K562 (cell line): ENCODE results near the gene HSPB7. TPM values are rescaled to one million over a fixed set of nuclear protein-coding genes. Genes with fewer than 3 reads are reported as not detected.

Source experiments
- CHD2 ChIP-seq: IDR thresholded peaks from 2 replicates; pipeline ENCODE4 v1.6.1; 2011; ENCODE audit warnings: low read depth, low read length
- CREBBP ChIP-seq: IDR thresholded peaks from one replicate; pipeline ENCODE4 v1.6.1; 2012; ENCODE audit warnings: low read depth, mild to moderate bottlenecking, control low read depth, inconsistent platforms, low read length
- DACH1 ChIP-seq: fragments of 450-650 bp; IDR thresholded peaks from 2 replicates; pipeline ENCODE4 v1.6.1; 2018; ENCODE audit not compliant: partially characterized antibody
- GABPA ChIP-seq: fragments of 200-800 bp; sonication (Bioruptor generic); conservative IDR thresholded peaks from 2 replicates; pipeline ENCODE4 v1.6.1; 2016; ENCODE audit warnings: low read depth, missing genetic modification characterization, missing compliant biosample characterization
- GABPB1 ChIP-seq: sonication (generic); formaldehyde crosslinking; IDR thresholded peaks from 2 replicates; pipeline ENCODE4 v1.8.0; 2022; ENCODE audit warnings: mild to moderate bottlenecking, missing genetic modification reagents
- MTA2 ChIP-seq: fragments of 450-650 bp; IDR thresholded peaks from 2 replicates; pipeline ENCODE4 v1.6.1; 2016; ENCODE audit warnings: low read depth
- MTF1 ChIP-seq: fragments of 250-450 bp; sonication (Bioruptor Pico); IDR thresholded peaks from 2 replicates; pipeline ENCODE4 v1.9.0; 2021; ENCODE audit warnings: moderate library complexity, mild to moderate bottlenecking, inconsistent platforms, borderline replicate concordance
- MYNN ChIP-seq, 2 experiments: sonication (generic); formaldehyde crosslinking in 1 of 2; IDR thresholded peaks; 2 replicates each; pipeline versions ENCODE4 v1.5.0 to v1.6.1; 2016 to 2020; ENCODE audit warnings: antibody characterized with exemption in 1 of 2, missing genetic modification reagents in 1 of 2
- SMAD3 ChIP-seq: fragments of 450-650 bp; formaldehyde crosslinking; conservative IDR thresholded peaks from 2 replicates; pipeline ENCODE4 v1.4.0; 2020; ENCODE audit warnings: mild to moderate bottlenecking
- SMAD4 ChIP-seq: fragments of 250-450 bp; sonication (Bioruptor Pico); conservative IDR thresholded peaks from 2 replicates; pipeline ENCODE4 v1.8.0; 2021; ENCODE audit warnings: inconsistent platforms, mild to moderate bottlenecking, moderate library complexity
- SP2 ChIP-seq: IDR thresholded peaks from 2 replicates; pipeline ENCODE4 v1.6.1; 2011; ENCODE audit warnings: mild to moderate bottlenecking, low read depth, low read length, moderate library complexity; ENCODE audit not compliant: poor library complexity, severe bottlenecking; ENCODE audit errors: extremely low read depth
- STAT5A ChIP-seq: IDR thresholded peaks from 2 replicates; pipeline ENCODE4 v1.6.1; 2012; ENCODE audit warnings: low read length, inconsistent platforms, borderline replicate concordance
- TAF9B ChIP-seq: fragments of 450-650 bp; IDR thresholded peaks from 2 replicates; pipeline ENCODE4 v1.6.1; 2018; ENCODE audit warnings: mild to moderate bottlenecking; ENCODE audit not compliant: partially characterized antibody
- TEAD4 ChIP-seq, 2 experiments: sonication (generic) in 1 of 2; formaldehyde crosslinking in 1 of 2; IDR thresholded peaks; 2 replicates each; pipeline versions ENCODE4 v1.6.1 to v1.8.0; 2012 to 2022; ENCODE audit warnings: borderline replicate concordance in 1 of 2, inconsistent platforms in 1 of 2, low read length in 1 of 2, mild to moderate bottlenecking in 1 of 2, missing genetic modification reagents in 1 of 2
- ZNF232 ChIP-seq: sonication (generic); formaldehyde crosslinking; IDR thresholded peaks from 2 replicates; pipeline ENCODE4 v1.8.0; 2022; ENCODE audit warnings: mild to moderate bottlenecking, missing genetic modification reagents
- polyA plus RNA-seq, 8 experiments: library from polyadenylated mRNA; depleted of rRNA in 4 of 8; stranded (reverse) in 5 of 8; unstranded in 3 of 8; fragments of >200 nt; fragmentation: Nextera tagmentation in 2 of 8; fragmentation: Illumina TruSeq in 1 of 8; extraction: Ambion mirVana in 2 of 8; extraction: Trizol in 1 of 8; gene quantifications; 2 replicates each; pipeline versions ENCODE4 v1.2.1 to v1.2.3, GENCODE V29; 2011 to 2014; ENCODE audit warnings: inconsistent platforms in 1 of 8, missing spikeins in 1 of 8
- total RNA-seq, 7 experiments: library from RNA; depleted of rRNA in 6 of 7; stranded (reverse); fragments of >200 nt in 6 of 7; fragmentation: Illumina TruSeq in 2 of 7; extraction: Trizol in 2 of 7; gene quantifications; 2 replicates each; pipeline versions ENCODE4 v1.2.1 to v1.2.3, GENCODE V29; 2011 to 2021; ENCODE audit warnings: low replicate concordance in 1 of 7
- TF ChIP-seq, protein P1 (sequence below), 2 experiments: IDR thresholded peaks; 2 replicates each; pipeline ENCODE4 v1.6.1; 2011; ENCODE audit warnings: borderline replicate concordance in 1 of 2, control low read depth in 1 of 2, low read depth in 1 of 2, low read length in 1 of 2, mild to moderate bottlenecking in 1 of 2, mixed read lengths in 1 of 2, moderate library complexity in 1 of 2; ENCODE audit not compliant: insufficient read depth in 1 of 2, insufficient read length in 1 of 2, poor library complexity in 1 of 2, severe bottlenecking in 1 of 2; ENCODE audit errors: extremely low read depth in 1 of 2
- TF ChIP-seq, protein P2 (sequence below): sonication (generic); IDR thresholded peaks from 2 replicates; pipeline ENCODE4 v1.6.1; 2016
- TF ChIP-seq, protein P3 (sequence below): fragments of 250-450 bp; sonication (Bioruptor Pico); IDR thresholded peaks from 2 replicates; pipeline ENCODE4 v1.4.0; 2020
- TF ChIP-seq, protein P4 (sequence below): sonication (generic); formaldehyde crosslinking; IDR thresholded peaks from 2 replicates; pipeline ENCODE4 v1.9.0; 2022; ENCODE audit warnings: mild to moderate bottlenecking, missing genetic modification reagents
- TF ChIP-seq, protein P5 (sequence below): sonication (generic); formaldehyde crosslinking; IDR thresholded peaks from 2 replicates; pipeline ENCODE4 v1.8.1; 2022; ENCODE audit warnings: missing genetic modification reagents
- TF ChIP-seq, protein P6 (sequence below), 2 experiments: fragments of 450-650 bp; IDR thresholded peaks; 2 replicates each; pipeline ENCODE4 v1.6.1; 2016

HSPB7 gene
- total and polyA plus RNA-seq, 9 of the 15 experiments (the other 6 are each of a cell fraction or from before 2014, with no cell fraction given), result 0.05 to 0.19 (median 0.07) TPM; not detected in 6

DNA sequence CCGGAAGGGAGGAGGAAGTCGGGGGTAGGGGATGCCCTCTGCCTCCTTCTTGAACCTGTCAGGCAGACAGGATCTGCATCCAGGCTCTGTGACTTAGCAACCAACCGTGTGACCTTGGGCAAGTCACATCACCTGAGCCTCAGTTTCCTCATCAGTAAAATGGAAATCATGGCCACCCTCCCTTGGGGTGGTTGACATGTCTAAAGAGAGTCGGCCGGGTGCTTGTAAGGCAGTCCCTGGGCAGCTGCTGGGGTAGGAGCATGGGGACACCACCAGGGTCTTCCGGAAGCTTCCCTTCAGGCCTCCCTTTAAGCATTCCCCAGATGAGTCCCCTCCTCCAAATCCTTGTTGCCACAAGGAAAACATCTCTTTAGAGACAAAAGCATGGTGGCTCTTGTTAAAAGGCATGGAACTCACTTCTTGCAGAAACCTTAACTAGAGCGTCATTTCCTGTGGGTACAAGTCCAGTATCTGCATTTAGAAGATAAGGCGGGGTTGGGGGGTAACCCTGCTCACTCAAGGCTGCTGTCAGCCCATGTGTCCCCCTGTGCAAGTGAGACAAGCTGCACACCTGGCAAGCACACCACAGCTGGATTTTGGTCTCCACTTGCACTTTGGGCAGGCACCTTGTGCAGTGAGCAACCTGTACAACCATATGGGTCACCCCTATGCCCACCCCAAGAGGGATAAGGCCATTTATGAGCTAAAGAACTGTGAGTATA is 36.1 kb upstream of the HSPB7 start (continued):
- TF ChIP-seq SMAD4 (CRISPR knock-in tag), result peak; percentile 81
- peak; percentile 95 for TF ChIP-seq TEAD4 (IDR thresholded peaks at IDR 0.05; ENCODE audit: low read length)
- no peak for TF ChIP-seq TEAD4 (CRISPR knock-in tag; IDR thresholded peaks at IDR 0.05; ENCODE audit: borderline replicate concordance)
- TF ChIP-seq, protein P1, sequence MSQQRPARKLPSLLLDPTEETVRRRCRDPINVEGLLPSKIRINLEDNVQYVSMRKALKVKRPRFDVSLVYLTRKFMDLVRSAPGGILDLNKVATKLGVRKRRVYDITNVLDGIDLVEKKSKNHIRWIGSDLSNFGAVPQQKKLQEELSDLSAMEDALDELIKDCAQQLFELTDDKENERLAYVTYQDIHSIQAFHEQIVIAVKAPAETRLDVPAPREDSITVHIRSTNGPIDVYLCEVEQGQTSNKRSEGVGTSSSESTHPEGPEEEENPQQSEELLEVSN (IDR thresholded peaks at IDR 0.05; ENCODE audit: borderline replicate concordance in 1 of 2, extremely low read depth in 1 of 2, insufficient read depth in 1 of 2, insufficient read length in 1 of 2, low read depth in 1 of 2, low read length in 1 of 2, poor library complexity in 1 of 2, severe bottlenecking in 1 of 2), result peak in 1 of 2 experiments; percentile 40
- TF ChIP-seq SP2, result no peak
- no peak for TF ChIP-seq CREBBP
- TF ChIP-seq, protein P2, sequence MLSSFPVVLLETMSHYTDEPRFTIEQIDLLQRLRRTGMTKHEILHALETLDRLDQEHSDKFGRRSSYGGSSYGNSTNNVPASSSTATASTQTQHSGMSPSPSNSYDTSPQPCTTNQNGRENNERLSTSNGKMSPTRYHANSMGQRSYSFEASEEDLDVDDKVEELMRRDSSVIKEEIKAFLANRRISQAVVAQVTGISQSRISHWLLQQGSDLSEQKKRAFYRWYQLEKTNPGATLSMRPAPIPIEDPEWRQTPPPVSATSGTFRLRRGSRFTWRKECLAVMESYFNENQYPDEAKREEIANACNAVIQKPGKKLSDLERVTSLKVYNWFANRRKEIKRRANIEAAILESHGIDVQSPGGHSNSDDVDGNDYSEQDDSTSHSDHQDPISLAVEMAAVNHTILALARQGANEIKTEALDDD, result no peak
- TF ChIP-seq TAF9B, result no peak
- TF ChIP-seq, protein P3, sequence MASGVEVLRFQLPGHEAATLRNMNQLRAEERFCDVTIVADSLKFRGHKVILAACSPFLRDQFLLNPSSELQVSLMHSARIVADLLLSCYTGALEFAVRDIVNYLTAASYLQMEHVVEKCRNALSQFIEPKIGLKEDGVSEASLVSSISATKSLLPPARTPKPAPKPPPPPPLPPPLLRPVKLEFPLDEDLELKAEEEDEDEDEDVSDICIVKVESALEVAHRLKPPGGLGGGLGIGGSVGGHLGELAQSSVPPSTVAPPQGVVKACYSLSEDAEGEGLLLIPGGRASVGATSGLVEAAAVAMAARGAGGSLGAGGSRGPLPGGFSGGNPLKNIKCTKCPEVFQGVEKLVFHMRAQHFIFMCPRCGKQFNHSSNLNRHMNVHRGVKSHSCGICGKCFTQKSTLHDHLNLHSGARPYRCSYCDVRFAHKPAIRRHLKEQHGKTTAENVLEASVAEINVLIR (CRISPR knock-in tag), result peak; percentile 58
- no peak for TF ChIP-seq CHD2
- no peak for TF ChIP-seq SMAD3
- peak; percentile 78 for TF ChIP-seq MTA2
- TF ChIP-seq, protein P4, sequence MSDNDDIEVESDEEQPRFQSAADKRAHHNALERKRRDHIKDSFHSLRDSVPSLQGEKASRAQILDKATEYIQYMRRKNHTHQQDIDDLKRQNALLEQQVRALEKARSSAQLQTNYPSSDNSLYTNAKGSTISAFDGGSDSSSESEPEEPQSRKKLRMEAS (CRISPR knock-in tag), result peak; percentile 58; the same call in 1 of the 2 replicates
- no peak for TF ChIP-seq ZNF232 (CRISPR knock-in tag)
- TF ChIP-seq STAT5A, result peak; percentile 85
- TF ChIP-seq MTF1 (CRISPR knock-in tag), result no peak
- TF ChIP-seq, protein P5, sequence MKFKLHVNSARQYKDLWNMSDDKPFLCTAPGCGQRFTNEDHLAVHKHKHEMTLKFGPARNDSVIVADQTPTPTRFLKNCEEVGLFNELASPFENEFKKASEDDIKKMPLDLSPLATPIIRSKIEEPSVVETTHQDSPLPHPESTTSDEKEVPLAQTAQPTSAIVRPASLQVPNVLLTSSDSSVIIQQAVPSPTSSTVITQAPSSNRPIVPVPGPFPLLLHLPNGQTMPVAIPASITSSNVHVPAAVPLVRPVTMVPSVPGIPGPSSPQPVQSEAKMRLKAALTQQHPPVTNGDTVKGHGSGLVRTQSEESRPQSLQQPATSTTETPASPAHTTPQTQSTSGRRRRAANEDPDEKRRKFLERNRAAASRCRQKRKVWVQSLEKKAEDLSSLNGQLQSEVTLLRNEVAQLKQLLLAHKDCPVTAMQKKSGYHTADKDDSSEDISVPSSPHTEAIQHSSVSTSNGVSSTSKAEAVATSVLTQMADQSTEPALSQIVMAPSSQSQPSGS, result no peak
- TF ChIP-seq MYNN (IDR thresholded peaks at IDR 0.05), result peak; percentile 66
- TF ChIP-seq MYNN (CRISPR knock-in tag; IDR thresholded peaks at IDR 0.05), result no peak
- TF ChIP-seq GABPB1 (CRISPR knock-in tag), result peak; percentile 78
- TF ChIP-seq, protein P6, sequence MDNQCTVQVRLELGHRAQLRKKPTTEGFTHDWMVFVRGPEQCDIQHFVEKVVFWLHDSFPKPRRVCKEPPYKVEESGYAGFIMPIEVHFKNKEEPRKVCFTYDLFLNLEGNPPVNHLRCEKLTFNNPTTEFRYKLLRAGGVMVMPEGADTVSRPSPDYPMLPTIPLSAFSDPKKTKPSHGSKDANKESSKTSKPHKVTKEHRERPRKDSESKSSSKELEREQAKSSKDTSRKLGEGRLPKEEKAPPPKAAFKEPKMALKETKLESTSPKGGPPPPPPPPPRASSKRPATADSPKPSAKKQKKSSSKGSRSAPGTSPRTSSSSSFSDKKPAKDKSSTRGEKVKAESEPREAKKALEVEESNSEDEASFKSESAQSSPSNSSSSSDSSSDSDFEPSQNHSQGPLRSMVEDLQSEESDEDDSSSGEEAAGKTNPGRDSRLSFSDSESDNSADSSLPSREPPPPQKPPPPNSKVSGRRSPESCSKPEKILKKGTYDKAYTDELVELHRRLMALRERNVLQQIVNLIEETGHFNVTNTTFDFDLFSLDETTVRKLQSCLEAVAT (IDR thresholded peaks at IDR 0.05), result no peak
- peak; percentile 51 for TF ChIP-seq DACH1
- TF ChIP-seq GABPA (tag), result peak; percentile 75
